SKM-1 (cell line): ENCODE results near the gene PARD3B.

Source experiments
- DNase-seq: peaks from one replicate; lab custom pipeline; 2025; ENCODE audit not compliant: unreplicated experiment; lab: John Stamatoyannopoulos, UW

The PARD3B gene

DNA sequence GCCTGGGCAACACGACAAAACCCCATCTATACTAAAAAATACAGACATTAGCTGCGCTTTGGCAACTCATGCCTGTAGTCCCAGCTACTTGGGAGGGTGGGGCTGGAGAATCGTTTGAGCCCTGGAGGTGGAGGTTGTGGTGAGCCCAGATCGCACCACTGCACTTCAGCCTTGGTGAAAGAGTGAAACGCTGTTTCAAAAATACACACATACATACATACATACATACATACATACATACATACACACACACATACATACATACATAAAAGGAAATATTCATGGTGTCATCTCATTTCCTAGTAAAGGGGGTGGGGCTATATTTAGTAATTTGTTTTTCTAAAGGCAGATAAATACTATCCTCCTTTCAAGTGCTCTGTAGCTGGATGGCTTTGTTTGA lies 205.1 kb downstream of the PARD3B start:
- no peak for DNase-seq

DNA sequence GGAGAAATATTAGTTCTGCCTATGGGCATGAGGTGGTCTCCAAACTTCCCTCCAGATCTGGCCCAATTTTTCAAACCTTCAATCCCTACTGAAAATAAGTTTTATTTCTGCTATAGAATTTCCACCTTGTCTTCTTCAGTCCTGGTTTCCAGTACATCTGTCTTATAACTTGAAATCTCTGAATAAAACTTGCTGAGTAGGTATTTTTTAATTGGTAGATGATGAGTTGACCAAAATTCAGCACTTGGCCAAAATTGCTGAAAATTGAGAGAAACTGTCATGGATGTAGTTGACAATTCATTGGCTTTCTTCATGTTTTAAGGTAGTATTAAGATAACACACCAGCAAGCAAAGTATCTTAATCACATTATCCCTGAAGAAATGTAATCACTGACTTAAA lies 206.2 kb downstream of the PARD3B start:
- no peak for DNase-seq

DNA sequence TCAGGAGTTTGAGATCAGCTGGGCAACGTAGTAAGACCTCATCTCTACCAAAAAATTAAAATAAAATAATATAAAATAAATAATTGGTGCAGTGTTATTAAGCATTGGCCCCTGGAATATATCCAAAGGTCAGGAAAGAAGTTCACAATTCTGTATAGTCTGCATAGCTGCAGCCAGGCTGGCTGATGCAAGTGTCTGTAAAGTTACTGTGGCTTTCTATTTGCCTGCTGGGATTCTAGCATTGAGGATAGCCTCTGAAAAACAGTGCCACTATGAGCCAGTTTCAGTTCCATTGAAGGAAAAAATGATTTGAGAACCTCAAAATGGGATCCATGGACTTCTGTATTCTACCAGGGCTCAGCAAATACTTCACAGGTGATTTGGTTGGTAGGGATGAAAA lies 208.6 kb downstream of the PARD3B start:
- DNase-seq, result no peak

DNA sequence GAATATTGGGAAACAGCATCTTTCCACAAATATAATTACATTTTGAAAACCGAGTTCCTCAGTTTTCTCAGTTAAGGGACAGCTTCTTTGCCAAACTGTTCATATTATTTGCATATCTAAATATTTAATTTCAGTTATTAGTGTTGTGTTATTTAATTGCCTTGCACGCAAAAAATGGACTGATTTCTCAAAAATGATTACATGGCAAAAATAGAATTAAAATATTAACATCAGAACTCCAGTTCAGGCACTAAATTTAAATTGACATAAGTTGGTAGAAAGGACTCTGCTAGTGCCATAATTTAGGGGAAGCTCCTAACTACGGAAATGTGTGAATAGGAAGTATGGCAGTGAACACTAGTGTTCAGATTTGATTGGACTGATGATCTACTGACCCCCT lies 209.6 kb downstream of the PARD3B start:
- no peak for DNase-seq

DNA sequence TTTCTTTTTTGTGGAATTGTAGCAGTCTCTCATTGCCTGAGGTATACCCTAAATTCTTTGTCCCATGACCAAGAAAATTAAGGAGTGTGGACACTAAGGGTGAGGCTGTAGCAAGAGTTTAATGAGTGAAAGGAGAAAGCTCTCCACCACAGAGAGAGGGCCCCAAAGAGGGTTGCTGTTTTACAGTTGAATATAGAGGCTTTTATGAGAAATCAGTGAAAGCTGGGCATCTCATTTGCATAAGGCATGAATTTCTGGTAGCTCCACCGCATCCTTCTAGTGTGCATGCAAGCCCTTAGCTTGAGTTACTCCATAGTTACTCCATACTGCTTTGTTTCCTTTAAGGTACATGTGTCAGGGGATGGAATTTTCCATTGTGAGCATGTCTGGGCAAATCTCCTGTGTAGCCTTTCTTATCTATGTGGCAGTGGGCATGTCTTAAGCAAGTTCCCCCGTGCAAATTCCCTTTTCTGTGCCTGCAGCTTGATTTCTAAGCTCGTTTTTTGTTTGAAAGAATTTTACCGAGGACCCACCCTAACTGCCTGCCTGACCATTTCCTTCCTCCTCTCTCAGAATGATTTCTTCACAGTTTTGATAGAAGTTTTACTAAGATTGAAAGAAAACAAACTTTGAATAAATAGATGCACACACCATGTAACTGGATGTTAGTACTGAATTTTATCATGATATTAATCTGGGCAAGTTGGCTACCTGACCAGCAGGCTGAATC lies 218.9 kb downstream of the PARD3B start:
- no peak for DNase-seq

DNA sequence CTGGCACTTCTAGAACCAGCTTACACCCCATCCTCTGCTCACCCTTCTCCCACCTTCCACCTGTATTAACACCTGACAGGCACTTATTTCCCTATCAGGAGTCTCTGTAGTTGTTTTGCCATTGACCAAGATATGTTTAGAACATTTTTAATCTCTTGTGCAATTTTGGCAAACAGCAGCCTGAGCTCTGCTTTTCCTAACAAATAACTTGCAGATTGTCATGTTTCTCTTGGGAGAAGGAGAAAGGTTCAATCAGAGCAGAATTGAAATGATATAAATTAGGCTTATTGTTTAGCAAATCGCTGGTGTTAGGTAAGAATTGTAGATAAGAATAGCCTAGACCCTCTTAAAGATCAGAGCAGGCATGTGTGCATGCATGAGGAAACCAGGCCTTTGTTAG lies 225.5 kb downstream of the PARD3B start:
- no peak for DNase-seq

DNA sequence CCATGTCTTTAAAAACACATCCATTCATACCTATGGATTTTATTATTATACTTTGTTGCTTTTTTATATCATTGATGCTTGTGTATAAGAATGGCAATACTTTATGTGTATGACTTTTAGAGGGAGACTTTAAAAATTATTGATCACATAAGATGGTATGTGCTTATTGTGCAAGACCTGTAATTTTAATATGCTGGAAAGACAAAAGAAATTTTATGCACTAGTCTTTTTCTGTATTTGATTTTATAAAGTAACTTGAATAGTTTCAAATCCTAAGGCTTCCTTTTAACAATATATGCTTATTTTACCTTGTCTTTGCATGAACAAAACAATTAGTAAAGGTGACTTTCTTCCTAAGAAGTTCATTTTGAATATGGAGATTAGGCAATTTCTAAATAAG lies 226.4 kb downstream of the PARD3B start:
- no peak for DNase-seq

DNA sequence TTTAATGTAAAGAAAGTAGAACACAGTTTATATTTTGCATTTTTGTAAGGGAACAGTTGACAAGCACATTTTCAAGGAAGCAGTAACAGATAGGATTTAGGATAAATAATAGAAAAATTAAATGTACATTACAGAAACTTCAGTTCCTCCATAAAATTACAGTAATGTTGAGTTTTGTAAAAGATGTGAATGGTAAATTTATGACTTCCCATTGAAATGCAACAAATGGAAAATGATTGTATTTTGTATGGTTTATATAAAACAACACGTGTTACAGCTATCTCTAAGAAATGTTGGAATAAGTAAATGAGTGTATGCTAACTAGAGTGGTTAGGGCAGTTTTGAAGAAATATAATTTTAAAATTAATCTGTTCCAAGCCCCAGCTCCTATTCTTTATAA lies 227.3 kb downstream of the PARD3B start:
- no peak for DNase-seq

DNA sequence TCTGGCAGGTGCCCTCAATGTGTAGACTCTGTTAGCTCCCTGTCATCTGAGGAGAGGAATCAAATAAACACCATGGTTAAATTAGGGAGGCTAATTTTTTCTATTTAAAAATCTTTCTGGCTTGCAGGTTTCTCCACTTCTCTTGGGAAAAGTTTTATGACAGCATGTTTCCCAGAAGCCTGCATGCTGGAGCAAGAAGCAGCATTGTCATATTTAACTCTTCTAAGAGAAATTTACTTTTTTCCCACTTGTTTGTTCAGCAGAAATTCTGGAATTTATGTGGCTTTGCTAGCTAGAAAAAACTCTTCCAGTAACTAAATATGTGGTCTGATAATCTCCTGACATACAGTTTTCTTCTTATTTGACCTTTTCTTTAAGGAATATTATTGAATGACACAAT lies 230.5 kb downstream of the PARD3B start:
- no peak for DNase-seq

DNA sequence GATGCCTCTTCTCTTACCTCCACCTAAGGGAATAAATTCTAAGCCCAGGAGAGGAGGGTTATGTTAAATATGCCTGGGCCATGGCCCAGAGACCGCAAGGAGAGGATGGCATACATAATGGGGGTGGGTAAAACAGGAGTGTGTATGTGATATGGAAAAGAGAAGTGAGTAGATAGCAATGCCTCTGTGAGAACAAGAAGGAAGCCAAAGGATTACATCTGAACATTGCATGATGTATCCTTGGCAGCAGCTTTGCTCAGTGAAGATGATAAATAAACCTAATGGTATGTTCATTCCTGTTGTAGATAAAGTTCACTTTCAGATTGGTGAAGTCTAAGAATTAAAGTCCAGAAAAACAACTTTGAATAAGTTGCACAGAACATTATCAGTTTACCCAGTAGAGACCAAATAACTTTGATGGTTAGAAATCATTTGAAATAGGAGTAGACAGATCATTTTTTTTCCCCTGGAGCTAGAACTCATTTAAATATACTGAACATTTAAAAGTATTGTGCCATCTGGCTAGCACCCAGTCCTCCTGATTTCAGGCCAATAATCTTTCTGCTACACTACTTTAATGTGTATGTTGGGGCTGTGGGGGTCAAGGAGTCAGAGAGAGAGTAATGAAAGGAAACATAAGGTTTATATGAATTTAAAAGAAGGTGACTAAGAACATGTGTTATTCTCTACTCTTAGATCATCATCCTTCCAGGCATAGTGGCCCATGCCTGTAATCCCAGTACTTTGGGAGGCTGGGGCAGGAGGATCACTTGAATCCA lies 231.7 kb downstream of the PARD3B start:
- peak; percentile 3 for DNase-seq

DNA sequence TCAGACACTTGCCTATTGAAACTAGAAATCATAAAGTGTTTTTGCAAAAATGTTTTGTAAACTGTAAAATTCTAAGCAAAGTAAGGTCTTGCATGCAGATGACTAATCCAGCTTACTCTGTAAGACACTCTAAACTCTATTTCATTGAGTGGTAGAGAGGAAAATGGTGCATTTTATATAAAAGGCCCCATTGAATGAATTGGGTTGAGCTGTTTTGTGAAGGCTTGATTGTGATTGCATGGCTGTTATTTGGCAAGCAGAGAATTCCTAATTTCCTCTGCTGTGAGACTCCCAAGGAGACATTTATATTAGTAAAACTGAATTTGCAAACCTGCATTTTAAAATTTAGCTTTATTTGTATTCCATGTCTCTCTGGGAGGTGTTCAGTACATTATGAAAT lies 234.5 kb downstream of the PARD3B start:
- no peak for DNase-seq

DNA sequence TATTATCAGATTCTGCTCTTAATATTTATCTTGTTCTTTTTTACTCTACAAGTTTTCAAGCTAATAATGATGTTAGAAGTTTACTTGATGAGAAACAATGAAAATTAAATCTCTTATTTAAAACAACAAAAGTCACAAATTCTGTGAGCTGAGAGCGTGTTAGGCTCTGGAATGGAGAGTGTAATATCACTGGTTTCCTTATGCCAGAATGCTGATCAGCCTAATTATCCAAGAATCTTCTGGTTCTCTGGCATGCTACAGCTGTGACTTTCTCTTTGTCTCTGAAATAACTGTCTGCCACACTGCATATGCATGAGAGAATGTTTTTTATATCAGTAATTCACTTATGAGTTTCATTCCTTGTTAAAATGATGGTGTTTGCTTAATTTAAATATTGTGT lies 236.7 kb downstream of the PARD3B start:
- no peak for DNase-seq

DNA sequence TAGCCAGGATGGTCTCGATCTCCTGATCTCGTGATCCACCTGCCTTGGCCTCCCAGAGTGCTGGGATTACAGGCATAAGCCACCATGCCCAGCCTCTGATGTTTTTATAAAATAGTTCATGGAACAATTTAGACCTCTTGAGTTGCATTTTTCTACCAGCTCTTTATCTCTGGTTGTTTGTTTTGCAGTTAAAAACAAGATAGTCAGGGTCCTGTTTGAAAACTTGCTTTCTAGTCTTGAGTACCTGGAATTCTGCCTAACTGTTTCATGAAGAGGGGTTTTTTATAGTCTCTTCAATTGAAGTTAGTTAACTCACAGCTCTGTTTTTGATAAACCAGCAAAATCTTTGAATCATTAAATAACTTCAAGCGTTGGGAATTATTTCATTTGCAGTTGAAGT lies 244.8 kb downstream of the PARD3B start:
- DNase-seq, result no peak

DNA sequence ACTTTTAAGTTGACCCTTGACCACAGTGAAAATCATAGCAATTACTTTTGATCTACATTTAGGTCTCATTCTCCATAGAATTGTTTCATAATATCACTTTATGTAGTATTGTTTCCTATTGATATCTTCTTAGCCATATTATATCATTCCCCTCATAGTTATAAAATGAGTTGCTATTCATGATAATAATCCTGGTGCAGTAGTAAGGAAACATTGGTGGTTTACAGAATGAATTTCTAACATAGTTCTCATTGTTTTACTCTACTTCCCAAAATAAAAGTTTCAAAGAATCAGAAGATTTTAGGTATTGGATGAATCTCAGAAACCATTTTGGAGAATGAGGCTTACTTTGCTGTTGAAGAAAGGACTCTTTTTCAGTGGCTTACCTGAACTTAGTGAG lies 246.0 kb downstream of the PARD3B start:
- no peak for DNase-seq

DNA sequence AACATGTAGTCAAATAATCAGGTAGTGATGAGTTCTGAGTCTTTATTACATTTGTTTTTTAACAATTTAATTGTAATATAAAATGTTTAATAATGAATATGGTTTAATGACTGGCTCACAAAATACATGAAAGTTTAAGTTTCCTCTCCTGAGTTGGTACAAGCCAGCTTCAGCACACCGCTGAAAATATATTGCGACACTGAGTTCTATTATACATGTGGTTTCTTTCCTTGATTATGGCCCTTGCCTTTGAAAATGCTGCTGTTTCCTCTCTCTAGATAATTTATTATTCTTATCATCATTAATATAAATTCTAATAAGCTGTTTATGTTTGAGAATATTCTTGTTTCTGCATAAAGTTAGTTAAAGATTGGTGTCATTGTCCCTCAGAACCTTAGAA lies 249.3 kb downstream of the PARD3B start:
- DNase-seq, result no peak

DNA sequence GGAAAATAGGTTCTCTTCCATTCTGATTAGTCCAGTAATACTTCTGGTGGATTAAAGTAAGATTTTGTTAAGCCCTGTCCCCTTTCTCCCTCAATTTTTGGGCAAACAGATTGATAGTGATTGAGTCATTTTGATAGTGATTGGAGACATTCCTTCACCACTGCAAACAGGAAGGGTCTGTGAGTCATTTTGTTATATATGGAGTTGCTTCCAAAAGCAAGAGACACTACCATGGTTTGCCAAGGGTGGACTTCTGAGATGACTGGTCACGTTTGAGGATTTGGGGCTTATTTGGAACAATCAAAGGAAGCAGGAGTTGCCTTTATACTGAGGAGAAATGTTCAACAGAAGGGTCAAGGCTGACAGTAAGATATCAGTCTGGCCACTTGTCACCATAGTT lies 249.9 kb downstream of the PARD3B start:
- no peak for DNase-seq

DNA sequence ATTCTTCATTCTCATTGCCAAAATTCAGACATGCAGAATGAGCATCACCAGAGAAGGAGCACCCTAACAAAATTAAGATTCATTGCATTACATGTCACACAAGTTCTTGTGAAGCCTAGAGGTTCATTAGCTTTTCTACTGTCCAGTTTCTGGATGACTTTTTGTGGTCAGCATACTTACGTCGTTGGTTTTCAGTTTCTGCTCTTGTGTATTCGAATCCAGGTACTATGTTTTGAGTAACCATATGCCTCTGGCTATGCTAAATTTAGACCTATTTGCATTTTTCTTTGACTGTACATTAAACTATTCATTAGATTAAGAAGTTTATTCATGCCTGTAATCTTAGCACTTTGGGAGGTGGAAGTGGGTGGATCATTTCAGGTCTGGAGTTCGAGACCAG lies 251.3 kb downstream of the PARD3B start:
- no peak for DNase-seq

DNA sequence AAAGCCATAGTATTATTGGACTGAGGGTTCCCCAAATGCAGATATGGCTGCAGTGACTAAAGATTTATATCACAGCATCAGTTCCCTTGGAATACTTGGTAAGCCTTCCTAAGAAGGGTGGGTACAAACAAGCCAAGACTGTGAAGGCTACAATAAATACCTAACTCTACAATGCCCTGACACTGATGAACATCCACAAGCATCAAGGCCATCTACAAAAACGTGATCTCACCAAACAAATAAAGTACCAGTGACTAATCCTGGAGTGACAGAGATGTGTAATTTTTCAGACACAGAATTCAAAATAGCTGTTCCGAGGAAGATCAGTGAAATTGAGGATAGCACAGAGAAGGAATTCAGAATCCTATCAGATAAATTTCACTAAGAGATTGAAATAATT lies 254.5 kb downstream of the PARD3B start:
- DNase-seq, result no peak

DNA sequence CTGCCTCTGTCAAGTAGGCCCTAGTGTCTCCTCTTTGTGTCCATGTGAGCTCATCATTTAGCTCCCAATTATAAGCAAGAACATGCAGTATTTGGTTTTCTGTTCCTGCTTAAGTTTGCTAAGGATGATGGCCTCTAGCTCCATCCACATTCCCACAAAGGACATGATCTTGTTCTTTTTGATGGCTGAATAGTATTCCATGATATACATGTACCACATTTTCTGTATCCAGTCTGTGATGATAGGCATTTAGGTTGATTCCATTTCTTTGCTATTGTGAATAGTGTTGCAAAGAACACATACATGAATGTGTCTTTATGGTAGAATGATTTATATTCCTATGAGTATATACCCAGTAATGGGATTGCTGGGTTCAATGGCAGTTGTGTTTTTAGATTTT lies 263.2 kb downstream of the PARD3B start:
- DNase-seq, result no peak

DNA sequence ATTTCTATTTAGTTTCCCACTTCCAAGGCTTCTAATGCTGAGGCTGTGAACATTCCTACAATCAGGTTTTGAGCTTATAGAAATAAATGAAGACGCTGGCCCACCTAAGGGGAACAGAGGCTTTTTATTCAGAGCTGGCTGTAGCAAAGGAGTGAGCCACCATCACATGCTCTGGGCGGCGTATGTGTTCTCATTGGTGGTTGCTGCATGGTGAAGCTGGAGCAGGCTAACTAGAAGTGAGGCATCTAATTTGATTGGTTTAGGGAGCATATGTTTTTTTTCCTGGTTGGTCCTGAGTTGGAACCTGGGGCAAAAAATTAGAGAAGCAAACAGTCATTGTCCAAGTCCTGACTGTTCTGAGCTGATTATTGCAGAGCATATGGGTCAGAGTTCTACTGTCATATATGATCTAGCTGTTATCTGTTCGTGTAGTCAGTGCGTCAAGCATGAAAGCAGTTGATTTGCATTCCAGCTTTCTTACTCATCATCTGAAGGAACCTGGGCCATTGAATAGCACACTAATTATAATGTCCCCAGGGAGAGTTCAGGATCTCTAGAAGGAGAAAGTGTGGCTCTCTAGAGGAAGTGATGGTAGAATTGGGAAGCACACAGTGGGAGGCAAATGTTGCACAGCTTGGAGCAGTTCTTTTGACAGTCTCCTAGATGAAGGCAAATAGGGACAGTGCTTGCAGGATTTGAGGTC lies 279.6 kb downstream of the PARD3B start:
- DNase-seq, result no peak

DNA sequence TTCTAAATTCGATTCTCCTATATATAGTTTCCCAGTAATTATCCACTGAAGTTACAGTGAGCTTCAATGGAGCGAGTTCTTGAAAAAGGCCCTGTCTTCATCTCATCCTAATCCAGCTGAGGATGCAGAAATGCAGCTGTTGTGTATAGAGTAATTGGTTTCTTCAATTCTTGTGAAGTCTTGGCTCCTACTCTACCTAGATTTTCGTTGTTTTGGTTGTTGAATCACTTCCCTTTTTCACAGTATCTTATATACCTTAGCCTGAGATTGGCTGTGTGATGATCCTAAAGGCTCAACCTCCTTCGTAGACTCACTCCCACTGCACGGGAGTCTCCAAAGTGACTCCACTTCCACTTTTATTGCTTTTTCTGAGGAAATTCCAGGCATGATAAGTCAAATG lies 280.4 kb downstream of the PARD3B start:
- no peak for DNase-seq
